Activated naive CD4-positive, alpha-beta T cell treated with anti-CD3 and anti-CD28 coated beads, Interleukin-2, amount 10 ng/mL, durations not matched to agents 5 hours and 36 hours (primary cell): ENCODE results near the gene ESPL1. TPM values are rescaled to one million over a fixed set of nuclear protein-coding genes. Genes with fewer than 3 reads are reported as not detected.

Source experiments
- total RNA-seq, 2 experiments: library from RNA; stranded (reverse); gene quantifications; one replicate each; pipeline ENCODE4 v1.2.3, GENCODE V29; 2021

ESPL1 gene
- 10 to 100 TPM; 71.4 to 71.7 TPM for total RNA-seq

GRCh38 chr12:53267999-53268629 lies at the start of gene ESPL1:
Gene ESPL1, plus strand, starts transcription at chr12:53268299. Its CDS starts 468 bp downstream, at chr12:53268767.

GRCh38 chr12:53231921-53232645 lies 36.0 kb upstream of the ESPL1 start, which contains the start of gene RARG:
Gene RARG, minus strand, starts transcription at chr12:53232209. Its CDS starts 4,664 bp downstream, at chr12:53227545.

GRCh38 chr12:53295070-53295890 lies 27.2 kb downstream of the ESPL1 start, which contains the start of gene PFDN5:
Gene PFDN5, plus strand, starts transcription at chr12:53295542. Its CDS starts 26 bp downstream, at chr12:53295568.

GRCh38 chr12:53299454-53300180 lies 31.5 kb downstream of the ESPL1 start, which contains the start of gene MYG1:
Gene MYG1, plus strand, starts transcription at chr12:53299695. Its CDS starts 43 bp downstream, at chr12:53299738.

GRCh38 chr12:53336181-53336681 lies 68.1 kb downstream of the ESPL1 start, which contains the start of gene SP7:
Gene SP7, minus strand, starts transcription at chr12:53336354. Its CDS starts 708 bp downstream, at chr12:53335646.

Other genes starting within 250 kb of the ESPL1 start
- 1 to 10 TPM; 1.6 to 1.9 TPM for gene TNS2, start 218.2 kb upstream of the ESPL1 start, total RNA-seq
- gene SPRYD3, start 188.9 kb upstream of the ESPL1 start, total RNA-seq, result 10 to 100 TPM; 24.3 to 25.5 TPM
- gene IGFBP6, start 170.6 kb upstream of the ESPL1 start, total RNA-seq, result under 1 TPM in 1 of 2 experiments, not detected in 1; 0.55 TPM
- gene SOAT2, start 164.8 kb upstream of the ESPL1 start, total RNA-seq, result under 1 TPM; 0.73 to 0.84 TPM
- gene ZNF740, start 87.6 kb upstream of the ESPL1 start, total RNA-seq, result 10 to 100 TPM; 50.3 to 50.4 TPM
- gene CSAD, start 87.4 kb upstream of the ESPL1 start, total RNA-seq, result 10 to 100 TPM; 31.4 to 32.0 TPM
- 100 to 1,000 TPM; 480 to 487 TPM for gene ITGB7, start 61.0 kb upstream of the ESPL1 start, total RNA-seq
- gene RARG, start 36.1 kb upstream of the ESPL1 start, total RNA-seq, result 10 to 100 TPM; 38.5 to 39.9 TPM
- gene PFDN5, start 27.2 kb downstream of the ESPL1 start, total RNA-seq, result 100 to 1,000 TPM; 362 to 390 TPM
- 10 to 100 TPM; 59.3 to 62.5 TPM for gene MYG1, start 31.4 kb downstream of the ESPL1 start, total RNA-seq
- gene AAAS, start 53.3 kb downstream of the ESPL1 start, total RNA-seq, result 10 to 100 TPM; 58.3 to 62.7 TPM
- not detected for gene SP7, start 68.1 kb downstream of the ESPL1 start, total RNA-seq
- 10 to 100 TPM; 78.4 to 84.7 TPM for gene SP1, start 111.9 kb downstream of the ESPL1 start, total RNA-seq
- gene AMHR2, start 155.6 kb downstream of the ESPL1 start, total RNA-seq, result not detected
- gene PRR13, start 173.4 kb downstream of the ESPL1 start, total RNA-seq, result 100 to 1,000 TPM; 188 to 202 TPM
- gene PCBP2, start 183.8 kb downstream of the ESPL1 start, total RNA-seq, result 100 to 1,000 TPM; 919 to 946 TPM
- 10 to 100 TPM; 25.6 to 27.2 TPM for gene MAP3K12, start 231.2 kb downstream of the ESPL1 start, total RNA-seq
- gene TARBP2, start 233.0 kb downstream of the ESPL1 start, total RNA-seq, result 10 to 100 TPM; 32.7 to 35.0 TPM
- gene NPFF, start 239.2 kb downstream of the ESPL1 start, total RNA-seq, result not detected